ENCODE measurements around the gene FAM78A. TPM values are rescaled to one million over a fixed set of nuclear protein-coding genes. Genes with fewer than 3 reads are reported as not detected.

FAM78A gene
- total RNA-seq, 4 donors from 2014 or later = 1.7 to 4.0 (median 3.3) TPM

DNA sequence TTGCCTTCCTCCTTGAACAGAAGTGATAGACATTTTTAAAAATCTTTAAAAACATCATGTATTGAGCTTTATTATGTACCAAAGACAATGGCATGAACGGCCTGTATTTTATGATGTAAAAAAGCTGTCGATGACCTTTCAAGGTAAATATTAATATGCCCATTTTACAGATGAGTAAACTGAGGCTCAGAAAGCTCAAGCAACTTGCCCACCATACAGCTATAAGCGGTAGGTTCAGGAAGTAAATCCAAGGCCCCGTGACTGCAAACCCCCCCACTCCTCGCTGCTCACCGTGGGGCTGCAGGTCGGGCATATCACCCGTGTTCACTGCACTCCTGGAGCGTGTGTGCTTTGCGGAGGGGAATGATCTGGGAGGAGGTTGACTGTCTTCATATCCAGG is 16.6 kb upstream of the FAM78A start:
- H3K4me3 ChIP-seq = no peak overlapping the region
- no peak for DNase-seq (ENCODE audit: extremely low spot score)
- H3K4me1 ChIP-seq = peaks cover 20 to 40% (median 24%) of the 10 kb centered on the region in 4 donors
- 92% methylated on average over 10 of the region's 10 CpGs for WGBS
- TF ChIP-seq POLR2A (IDR thresholded peaks at IDR 0.05; ENCODE audit: low read depth) = no peak
- TF ChIP-seq POLR2AphosphoS5 (IDR thresholded peaks at IDR 0.05) = no peak
- no peak for TF ChIP-seq EP300 (IDR thresholded peaks at IDR 0.05)
- TF ChIP-seq CTCF (IDR thresholded peaks at IDR 0.05) = no peak
- H3K27ac ChIP-seq (replicated peaks in 1 of 4) = no peak overlapping the region
- H3K9me3 ChIP-seq = no peaks in the 10 kb centered on the region
- H3K36me3 ChIP-seq = no peaks in the 10 kb centered on the region
- no peaks in the 10 kb centered on the region for H3K27me3 ChIP-seq
- intact Hi-C loops (cut with DNase I) = no loop called here

GRCh38 chr9:131291795-131292315 is 15.5 kb upstream of the FAM78A start:
- intact Hi-C loops (cut with DNase I) = no loop called here
- peaks cover 24 to 40% (median 25%) of the 10 kb centered on the region in 4 donors for H3K4me1 ChIP-seq
- no peak overlapping the region for H3K27ac ChIP-seq (replicated peaks in 1 of 4)
- H3K27me3 ChIP-seq = no peaks in the 10 kb centered on the region
- H3K4me3 ChIP-seq = no peak overlapping the region
- no peaks in the 10 kb centered on the region for H3K9me3 ChIP-seq
- TF ChIP-seq CTCF (IDR thresholded peaks at IDR 0.05) = no peak
- no peak for TF ChIP-seq EP300 (IDR thresholded peaks at IDR 0.05)
- TF ChIP-seq POLR2A (IDR thresholded peaks at IDR 0.05; ENCODE audit: low read depth) = no peak
- no peak for TF ChIP-seq POLR2AphosphoS5 (IDR thresholded peaks at IDR 0.05)
- DNase-seq (ENCODE audit: extremely low spot score) = no peak
- no peaks in the 10 kb centered on the region for H3K36me3 ChIP-seq
- 85% methylated on average over 7 of the region's 7 CpGs for WGBS

DNA sequence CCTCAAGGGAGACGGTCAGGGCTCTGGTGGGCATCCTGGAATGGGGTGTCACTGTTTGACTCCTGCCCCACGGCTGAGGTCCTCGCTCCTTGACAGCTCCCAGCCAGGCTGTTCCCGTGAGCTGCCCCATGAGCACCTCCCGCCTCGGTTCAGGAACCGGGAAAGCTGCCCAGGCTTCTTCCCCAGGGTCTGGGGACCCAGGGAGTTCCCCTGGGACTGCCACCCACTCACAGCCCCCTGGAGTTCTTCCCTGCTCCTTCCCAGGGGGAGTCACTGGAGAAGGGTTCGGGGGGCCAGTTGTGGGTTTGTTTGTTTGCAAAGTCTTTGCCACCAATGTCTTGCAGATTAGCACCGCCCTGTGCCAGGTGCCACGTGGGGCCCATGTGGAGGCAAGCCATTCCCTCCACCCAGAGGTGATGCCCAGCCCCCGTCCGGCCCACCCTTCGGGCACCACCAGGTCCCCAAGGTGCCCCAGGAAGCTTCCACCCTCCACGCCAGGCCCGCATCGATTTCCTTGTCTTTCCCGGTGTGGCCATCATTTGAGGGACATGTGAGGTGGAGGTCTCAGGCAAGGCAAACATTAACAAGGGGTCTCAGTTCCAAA is 14.6 kb upstream of the FAM78A start:
- Histone ChIP-seq H3K9me3 (no peaks in the 10 kb centered on the region), H3K27me3 (no peaks in the 10 kb centered on the region), H3K4me1 (peaks cover 24 to 40% (median 25%) of the 10 kb centered on the region in 4 donors), H3K36me3 (no peaks in the 10 kb centered on the region), H3K27ac (replicated peaks in 1 of 4) (peak overlapping the region in 1 of 4 donors; percentile 71), H3K4me3 (peak overlapping the region; percentile 51 to 66 (median 62))
- no peak for DNase-seq (ENCODE audit: extremely low spot score)
- intact Hi-C loops (cut with DNase I) = no loop called here
- WGBS = 89% methylated on average over 13 of the region's 17 CpGs
- TF ChIP-seq CTCF (IDR thresholded peaks at IDR 0.05) (no peak), POLR2AphosphoS5 (IDR thresholded peaks at IDR 0.05) (no peak), EP300 (IDR thresholded peaks at IDR 0.05) (no peak), POLR2A (IDR thresholded peaks at IDR 0.05; ENCODE audit: low read depth) (no peak)

GRCh38 chr9:131290036-131290766 is 13.9 kb upstream of the FAM78A start:
- intact Hi-C loops (cut with DNase I) = no loop called here

More at GRCh38 chr9:131290036-131290766, 13.9 kb upstream of the FAM78A start:
- peak overlapping the region; percentile 51 to 66 (median 62) for H3K4me3 ChIP-seq
- H3K9me3 ChIP-seq = no peaks in the 10 kb centered on the region
- TF ChIP-seq CTCF (IDR thresholded peaks at IDR 0.05) (no peak), POLR2AphosphoS5 (IDR thresholded peaks at IDR 0.05) (no peak), POLR2A (IDR thresholded peaks at IDR 0.05; ENCODE audit: low read depth) (no peak), EP300 (IDR thresholded peaks at IDR 0.05) (no peak)
- 77% methylated on average over 6 of the region's 34 CpGs for WGBS
- DNase-seq (ENCODE audit: extremely low spot score) = no peak
- no peaks in the 10 kb centered on the region for H3K36me3 ChIP-seq
- H3K27ac ChIP-seq (replicated peaks in 1 of 4) = peak overlapping the region; percentile 69 to 75 (median 73)
- H3K27me3 ChIP-seq = no peaks in the 10 kb centered on the region
- peaks cover 24 to 40% (median 25%) of the 10 kb centered on the region in 4 donors for H3K4me1 ChIP-seq

Data from esophagus muscularis mucosa (tissue), 4 donors.